GM18519 (cell line): ENCODE data around the gene BEST1.

Experiments
- ATAC-seq: cut with Tn5 transposase; IDR thresholded peaks from one replicate; pipeline ENCODE4 v1.9.1; 2021; ENCODE audit warnings: mild to moderate bottlenecking, moderate library complexity; ENCODE audit not compliant: unreplicated experiment, low FRiP score

Gene BEST1

GRCh38 chr11:61914471-61915171 lies 35.5 kb upstream of the BEST1 start:
- no peak for ATAC-seq

- no peak for ATAC-seq
Measured at GRCh38 chr11:61916737-61917333, 33.3 kb upstream of the BEST1 start.

GRCh38 chr11:61917334-61918109 lies 32.6 kb upstream of the BEST1 start, which contains the start of gene RAB3IL1:
TSS of gene RAB3IL1 (minus strand) at chr11:61917566. CDS start at chr11:61917367, 199 bp downstream.
- no peak for ATAC-seq

- ATAC-seq, result no peak
Measured at GRCh38 chr11:61918251-61918937, 31.8 kb upstream of the BEST1 start.

GRCh38 chr11:61918938-61919704 lies 31.0 kb upstream of the BEST1 start:
- no peak for ATAC-seq

GRCh38 chr11:61919705-61920631 lies 30.2 kb upstream of the BEST1 start:
- ATAC-seq, result no peak

GRCh38 chr11:61921446-61921845 lies 28.7 kb upstream of the BEST1 start:
- ATAC-seq, result no peak

- ATAC-seq, result no peak
Measured at GRCh38 chr11:61922539-61922938, 27.6 kb upstream of the BEST1 start.

GRCh38 chr11:61923166-61924063 lies 26.7 kb upstream of the BEST1 start:
- no peak for ATAC-seq

- no peak for ATAC-seq
Measured at GRCh38 chr11:61924064-61924455, 26.1 kb upstream of the BEST1 start.

GRCh38 chr11:61925736-61926135 lies 24.4 kb upstream of the BEST1 start:
- ATAC-seq, result no peak

- no peak for ATAC-seq
Measured at GRCh38 chr11:61926235-61926634, 23.9 kb upstream of the BEST1 start.

- no peak for ATAC-seq
Measured at GRCh38 chr11:61927501-61927900, 22.6 kb upstream of the BEST1 start.

GRCh38 chr11:61928606-61929005 lies 21.5 kb upstream of the BEST1 start:
- ATAC-seq, result no peak

- ATAC-seq, result no peak
Measured at GRCh38 chr11:61930933-61931332, 19.2 kb upstream of the BEST1 start.

- no peak for ATAC-seq
Measured at GRCh38 chr11:61935861-61936260, 14.3 kb upstream of the BEST1 start.

- no peak for ATAC-seq
Measured at GRCh38 chr11:61940466-61940865, 9.7 kb upstream of the BEST1 start.

GRCh38 chr11:61945191-61945590 lies 5.0 kb upstream of the BEST1 start:
- no peak for ATAC-seq
